GM12878 (cell line): ENCODE data around the gene AMBRA1. TPM values are rescaled to one million over a fixed set of nuclear protein-coding genes. Genes with fewer than 3 reads are reported as not detected.

ENCODE experiments used
- ATAC-seq: fragments of 200-7000 bp; cut with Tn5 transposase; 3 replicates; pipeline ENCODE4 v1.9.1; 2020; ENCODE audit warnings: mild to moderate bottlenecking, moderate library complexity
- BruUV-seq: library from RNA; stranded (reverse); fragments of 400-500 nt; replicated peaks from 2 replicates; lab custom pipeline; 2021; lab: Mats Ljungman, UMichigan
- CTCF ChIA-PET: fragments of 300-600 bp; sonication (Branson Sonifier 250); formaldehyde crosslinking; extraction: SDS; loops from one replicate; lab custom pipeline; 2021; ENCODE audit warnings: inconsistent platforms; lab: Yijun Ruan, JAX
- POLR2A ChIA-PET: fragments of 350-600 bp; formaldehyde crosslinking; extraction: SDS; loops from one replicate; lab custom pipeline; 2021; ENCODE audit warnings: inconsistent platforms; lab: Charles Lee
- RAD21 ChIA-PET: fragments of 300-600 bp; sonication (Branson Sonifier 250); formaldehyde crosslinking; loops from one replicate; lab custom pipeline; 2023; ENCODE audit warnings: antibody characterized with exemption; ENCODE audit not compliant: unreplicated experiment; lab: Charles Lee
- SMC1A ChIA-PET: fragments of 300-600 bp; sonication (Branson Sonifier 250); formaldehyde crosslinking; loops from one replicate; lab custom pipeline; 2023; ENCODE audit not compliant: unreplicated experiment, uncharacterized antibody; lab: Charles Lee
- DNase-seq: peaks from one replicate; pipeline ENCODE4 v3.0.0-alpha.2; 2011; ENCODE audit warnings: low read depth, low spot score
- FAIRE-seq: peaks from 3 replicates; lab custom pipeline; 2011; peaks lifted over from hg19 to GRCh38; lab: Jason Lieb, UNC
- H2AFZ ChIP-seq: 2 replicates; pipeline ENCODE4 v1.6.0; 2011; ENCODE audit warnings: low read depth, low read length, control low read depth; ENCODE audit not compliant: control insufficient read depth
- H3K27ac ChIP-seq: 2 replicates; pipeline ENCODE4 v1.5.1; 2011; ENCODE audit warnings: control low read depth; ENCODE audit not compliant: control insufficient read depth, insufficient read depth
- H3K27me3 ChIP-seq, 2 experiments: replicated peaks in 1 of 2; 2 replicates each; pipeline versions ENCODE4 v1.6.0 to v1.6.1; 2011; ENCODE audit warnings: low read length in 1 of 2; ENCODE audit not compliant: control insufficient read depth in 2 of 2, insufficient read depth in 2 of 2
- H3K36me3 ChIP-seq, 2 experiments: 2 replicates each; pipeline ENCODE4 v1.5.1; 2011; ENCODE audit warnings: low read length in 1 of 2; ENCODE audit not compliant: control insufficient read depth in 2 of 2, insufficient read depth in 2 of 2
- H3K4me1 ChIP-seq: 2 replicates; pipeline ENCODE4 v1.6.1; 2011; ENCODE audit warnings: mild to moderate bottlenecking, low read length, moderate library complexity, mixed read lengths; ENCODE audit not compliant: control insufficient read depth, insufficient read depth
- H3K4me2 ChIP-seq: 2 replicates; pipeline ENCODE4 v1.6.0; 2011; ENCODE audit warnings: control low read depth; ENCODE audit not compliant: control insufficient read depth, insufficient read depth
- H3K4me3 ChIP-seq: fragments of 200-600 bp; sonication (generic); 2 replicates; pipeline ENCODE4 v1.5.1; 2016
- H3K79me2 ChIP-seq: 2 replicates; pipeline ENCODE4 v1.6.0; 2011; ENCODE audit warnings: low read length; ENCODE audit not compliant: control insufficient read depth, insufficient read depth
- H3K9ac ChIP-seq: 2 replicates; pipeline ENCODE4 v1.8.0; 2011; ENCODE audit warnings: low read length, control low read depth, mixed read lengths; ENCODE audit not compliant: control insufficient read depth, insufficient read depth
- H3K9me3 ChIP-seq: replicated peaks from 3 replicates; pipeline ENCODE4 v1.5.1; 2011; ENCODE audit warnings: mild to moderate bottlenecking, low read length; ENCODE audit not compliant: control insufficient read depth, insufficient read depth
- H4K20me1 ChIP-seq: 2 replicates; pipeline ENCODE4 v1.6.0; 2011; ENCODE audit not compliant: control insufficient read depth, insufficient read depth
- BMI1 ChIP-seq: fragments of 450-650 bp; IDR thresholded peaks from 2 replicates; pipeline ENCODE4 v1.6.1; 2016; ENCODE audit warnings: mild to moderate bottlenecking, moderate library complexity, borderline replicate concordance
- FOS ChIP-seq: IDR thresholded peaks from 3 replicates; pipeline ENCODE4 v1.6.1; 2011; ENCODE audit warnings: borderline replicate concordance; ENCODE audit not compliant: insufficient read length; ENCODE audit errors: extremely low read depth
- IRF4 ChIP-seq: IDR thresholded peaks from 2 replicates; pipeline ENCODE4 v1.6.1; 2011; ENCODE audit warnings: low read depth, low read length
- LARP7 ChIP-seq: fragments of 450-650 bp; IDR thresholded peaks from 2 replicates; pipeline ENCODE4 v1.6.1; 2017; ENCODE audit warnings: mild to moderate bottlenecking
- MYB ChIP-seq: fragments of 150-350 bp; IDR thresholded peaks from 2 replicates; pipeline ENCODE4 v1.6.1; 2014; ENCODE audit warnings: mild to moderate bottlenecking, low read depth, low read length, borderline replicate concordance
- RCOR1 ChIP-seq: conservative IDR thresholded peaks from 2 replicates; pipeline ENCODE4 v1.6.1; 2012; ENCODE audit warnings: low read depth, low read length, improper control_type of control experiment
- SMC3 ChIP-seq: IDR thresholded peaks from 2 replicates; pipeline ENCODE4 v1.6.1; 2011; ENCODE audit warnings: low read length, improper control_type of control experiment, borderline replicate concordance
- STAT1 ChIP-seq: fragments of 450-650 bp; conservative IDR thresholded peaks from 2 replicates; pipeline ENCODE4 v1.6.1; 2014; ENCODE audit warnings: antibody characterized with exemption, mild to moderate bottlenecking
- SUZ12 ChIP-seq: fragments of 200-600 bp; sonication (generic); IDR thresholded peaks from one replicate; pipeline ENCODE4 v1.6.1; 2018; ENCODE audit warnings: antibody characterized with exemption, mild to moderate bottlenecking; ENCODE audit not compliant: unreplicated experiment
- USF1 ChIP-seq: IDR thresholded peaks from 2 replicates; pipeline ENCODE4 v1.6.1; 2011; ENCODE audit warnings: borderline replicate concordance, low read depth, mild to moderate bottlenecking, moderate library complexity, mixed read lengths, low read length; ENCODE audit not compliant: insufficient read depth; ENCODE audit errors: extremely low read length
- ZNF217 ChIP-seq: fragments of 450-650 bp; IDR thresholded peaks from 2 replicates; pipeline ENCODE4 v1.6.1; 2017; ENCODE audit warnings: antibody characterized with exemption, mild to moderate bottlenecking
- WGBS: methylation state at CpG from one replicate; pipeline ENCODE4 v1.1.6; 2016; ENCODE audit warnings: low lambda C conversion rate; ENCODE audit not compliant: insufficient replicate concordance, insufficient coverage; ENCODE audit errors: missing lambda C conversion rate; 5-methylcytosine and 5-hydroxymethylcytosine counted together
- in situ Hi-C: fragments of 300-500 bp; cut with MboI; formaldehyde crosslinking; loops from 9 replicates; pipeline ENCODE4 v1.14.3; 2018; ENCODE audit warnings: mixed read lengths
- intact Hi-C: fragments of 100-400 bp; cut with micrococcal nuclease; formaldehyde crosslinking; loops from one replicate; pipeline ENCODE4 v1.14.2; 2022; ENCODE audit not compliant: unreplicated experiment
- polyA plus RNA-seq, 11 experiments: library from polyadenylated mRNA; depleted of rRNA in 4 of 11; unstranded in 6 of 11; stranded (reverse) in 5 of 11; fragments of >200 nt; fragmentation: Nextera tagmentation in 4 of 11; fragmentation: Illumina TruSeq in 1 of 11; extraction: Ambion mirVana in 4 of 11; extraction: Trizol in 1 of 11; gene quantifications; 1 replicate in 1 of 11; 2 replicates in 10 of 11; pipeline versions ENCODE4 v1.2.1 to v1.2.3, GENCODE V29; 2011 to 2016; ENCODE audit warnings: inconsistent platforms in 2 of 11, missing spikeins in 2 of 11, low read depth in 1 of 11
- total RNA-seq, 4 experiments: library from RNA; depleted of rRNA in 3 of 4; stranded (reverse); fragments of >200 nt in 3 of 4; fragmentation: Illumina TruSeq in 1 of 4; extraction: Trizol in 1 of 4; gene quantifications; 2 replicates each; pipeline versions ENCODE4 v1.2.1 to v1.2.3, GENCODE V29; 2013 to 2021

The AMBRA1 gene
- total and polyA plus RNA-seq, 10 of the 15 experiments (the other 5 are each of a cell fraction or from before 2014, with no cell fraction given): 0.57 to 34.3 (median 13.7) TPM

GRCh38 chr11:46351148-46351547, 242.7 kb downstream of the AMBRA1 start:
- Histone ChIP-seq H3K27me3 (no peaks in the 10 kb centered on the region), H3K27ac (no peak overlapping the region), H3K4me3 (no peak overlapping the region), H3K9me3 (no peaks in the 10 kb centered on the region), H4K20me1 (no peaks in the 10 kb centered on the region), H3K4me1 (peaks cover 38% of the 10 kb centered on the region), H3K9ac (no peak overlapping the region), H3K4me2 (peak overlapping the region; percentile 60; the same call in 1 of the 2 replicates), H2AFZ (no peak overlapping the region), H3K36me3 (peaks cover 0 to 3% of the 10 kb centered on the region in 2 experiments; a peak in 3 of 4 replicates), H3K79me2 (peaks cover 61% of the 10 kb centered on the region)
- TF ChIP-seq FOS: no peak
- no peak for TF ChIP-seq RCOR1
- TF ChIP-seq IRF4: no peak
- no peak for TF ChIP-seq USF1
- TF ChIP-seq STAT1: no peak
- no peak for TF ChIP-seq ZNF217
- TF ChIP-seq LARP7: no peak
- no peak for TF ChIP-seq BMI1
- TF ChIP-seq SMC3: no peak
- TF ChIP-seq SUZ12: no peak
- TF ChIP-seq MYB: no peak
- FAIRE-seq (no peak), ATAC-seq (no peak), DNase-seq (no peak)
- 84% methylated on average over 8 of the region's 8 CpGs for WGBS
- CTCF ChIA-PET: interaction anchor here (0.8 to 19.9 kb wide), 14 partner anchors 9 to 267 kb away, joined by 3 to 423 read pairs (median 4); partner anchors contain the start of genes ATG13 and CHRM4
- in situ Hi-C loops: no loop called here
- no TSS peak for BruUV-seq
- intact Hi-C loops: no loop called here
- RAD21 ChIA-PET: interaction anchor here (1.4 to 4.3 kb wide), 5 partner anchors 14 to 172 kb away, joined by 3 to 16 read pairs (median 5); no protein-coding TSS in a partner anchor
- SMC1A ChIA-PET: interaction anchor here (5.0 to 5.3 kb wide), 2 partner anchors 9 to 15 kb away, joined by 32 to 70 read pairs; no protein-coding TSS in a partner anchor
- POLR2A ChIA-PET: interaction anchor here (0.6 to 2.9 kb wide), 2 partner anchors 10 to 32 kb away, joined by 6 to 21 read pairs; no protein-coding TSS in a partner anchor
